Measurements from ENCODE around the gene B3GLCT.

B3GLCT gene

DNA sequence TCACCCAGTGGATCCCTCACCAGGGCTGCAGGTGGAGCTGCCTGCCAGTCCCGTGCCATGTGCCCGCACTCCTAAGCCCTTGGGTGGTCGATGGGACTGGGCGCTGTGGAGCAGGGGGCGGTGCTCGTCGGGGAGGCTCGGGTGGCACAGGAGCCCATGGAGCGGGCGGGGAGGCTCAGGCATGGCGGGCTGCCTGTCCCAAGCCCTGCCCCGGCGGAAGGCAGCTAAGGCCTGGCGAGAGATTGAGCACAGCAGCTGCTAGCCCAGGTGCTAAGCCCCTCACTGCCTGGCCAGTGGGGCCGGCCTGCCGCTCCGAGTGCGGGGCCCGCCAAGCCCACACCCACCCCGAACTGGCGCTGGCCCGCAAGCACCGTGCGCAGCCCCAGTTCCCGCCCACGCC is 16.8 kb upstream of the B3GLCT start:
- H3K9ac ChIP-seq (ENCODE audit: low read depth in 1 of 2, low read length in 2 of 2), result no peak overlapping the region
- no peaks in the 10 kb centered on the region for H3K27me3 ChIP-seq (ENCODE audit: control insufficient read depth in 2 of 2, insufficient read depth in 2 of 2, low read length in 2 of 2)
- H3K27ac ChIP-seq (ENCODE audit: low read depth in 2 of 2, low read length in 2 of 2), result no peak overlapping the region
- H3K4me3 ChIP-seq (ENCODE audit: low read length in 2 of 2), result no peak overlapping the region
- H3K36me3 ChIP-seq (ENCODE audit: control insufficient read depth in 2 of 2, insufficient read depth in 2 of 2, low read length in 2 of 2), result no peaks in the 10 kb centered on the region
- H3K4me1 ChIP-seq (ENCODE audit: control insufficient read depth in 2 of 2, insufficient read depth in 2 of 2, low read length in 2 of 2), result no peaks in the 10 kb centered on the region
- no peaks in the 10 kb centered on the region for H3K9me3 ChIP-seq (ENCODE audit: control insufficient read depth in 2 of 2, low read length in 2 of 2)

DNA sequence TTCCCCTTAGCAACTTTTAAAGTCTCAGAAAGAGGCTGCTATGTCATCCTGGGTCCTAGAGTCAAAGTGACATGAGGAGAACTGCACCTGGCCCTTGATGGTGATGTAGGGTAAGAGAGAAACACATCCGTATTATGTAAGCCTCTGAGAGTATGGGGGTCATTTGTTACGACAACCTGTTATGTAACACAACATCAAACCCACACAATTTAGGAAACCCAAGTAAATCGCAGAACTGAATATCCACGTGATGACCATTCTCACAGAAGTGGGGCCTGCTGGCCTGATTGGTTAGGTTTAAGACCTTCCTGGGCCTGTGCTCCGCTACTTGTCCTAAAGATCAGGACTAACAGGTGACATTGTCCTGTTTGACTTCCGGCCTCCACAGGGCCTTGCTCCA is 15.3 kb upstream of the B3GLCT start:
- Histone ChIP-seq H3K27me3 (ENCODE audit: control insufficient read depth in 2 of 2, insufficient read depth in 2 of 2, low read length in 2 of 2) (no peaks in the 10 kb centered on the region), H3K9me3 (ENCODE audit: control insufficient read depth in 2 of 2, low read length in 2 of 2) (no peaks in the 10 kb centered on the region), H3K27ac (ENCODE audit: low read depth in 2 of 2, low read length in 2 of 2) (no peak overlapping the region), H3K36me3 (ENCODE audit: control insufficient read depth in 2 of 2, insufficient read depth in 2 of 2, low read length in 2 of 2) (no peaks in the 10 kb centered on the region), H3K4me3 (ENCODE audit: low read length in 2 of 2) (no peak overlapping the region), H3K4me1 (ENCODE audit: control insufficient read depth in 2 of 2, insufficient read depth in 2 of 2, low read length in 2 of 2) (no peaks in the 10 kb centered on the region), H3K9ac (ENCODE audit: low read depth in 1 of 2, low read length in 2 of 2) (no peak overlapping the region)

DNA sequence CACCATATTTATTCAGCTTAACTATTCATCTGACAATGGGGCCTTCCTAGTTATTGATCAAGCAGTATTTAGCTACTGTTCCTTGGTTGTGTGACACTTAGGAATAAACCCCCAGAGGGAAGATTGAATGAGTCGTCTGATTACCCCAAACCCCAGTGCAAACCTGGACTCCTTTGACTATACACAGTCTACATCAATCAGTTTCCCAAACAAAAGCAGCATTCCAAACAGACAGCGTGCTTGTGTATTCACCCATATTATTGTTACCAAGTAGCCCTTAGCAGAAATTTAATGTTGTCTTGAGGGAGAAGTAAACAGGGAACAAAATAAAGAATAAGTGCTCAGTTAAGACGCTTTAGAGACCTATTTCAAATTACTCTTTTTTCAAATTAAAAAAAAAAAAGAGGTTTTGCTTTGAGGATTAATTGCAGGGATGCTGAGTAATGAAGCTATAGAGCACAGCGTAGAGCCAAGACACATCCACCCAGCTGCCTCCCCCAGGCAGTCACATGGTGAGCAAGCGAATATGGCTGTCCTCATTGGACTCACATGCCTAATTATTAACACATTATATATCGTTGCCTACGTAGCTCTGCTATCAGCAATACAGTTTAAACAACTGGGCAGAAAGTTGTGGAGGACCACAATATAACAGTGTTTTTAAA is 14.7 kb upstream of the B3GLCT start:
- Histone ChIP-seq H3K27me3 (ENCODE audit: control insufficient read depth in 2 of 2, insufficient read depth in 2 of 2, low read length in 2 of 2) (no peaks in the 10 kb centered on the region), H3K27ac (ENCODE audit: low read depth in 2 of 2, low read length in 2 of 2) (no peak overlapping the region), H3K4me1 (ENCODE audit: control insufficient read depth in 2 of 2, insufficient read depth in 2 of 2, low read length in 2 of 2) (no peaks in the 10 kb centered on the region), H3K36me3 (ENCODE audit: control insufficient read depth in 2 of 2, insufficient read depth in 2 of 2, low read length in 2 of 2) (no peaks in the 10 kb centered on the region), H3K4me3 (ENCODE audit: low read length in 2 of 2) (no peak overlapping the region), H3K9ac (ENCODE audit: low read depth in 1 of 2, low read length in 2 of 2) (no peak overlapping the region), H3K9me3 (ENCODE audit: control insufficient read depth in 2 of 2, low read length in 2 of 2) (no peaks in the 10 kb centered on the region)

DNA sequence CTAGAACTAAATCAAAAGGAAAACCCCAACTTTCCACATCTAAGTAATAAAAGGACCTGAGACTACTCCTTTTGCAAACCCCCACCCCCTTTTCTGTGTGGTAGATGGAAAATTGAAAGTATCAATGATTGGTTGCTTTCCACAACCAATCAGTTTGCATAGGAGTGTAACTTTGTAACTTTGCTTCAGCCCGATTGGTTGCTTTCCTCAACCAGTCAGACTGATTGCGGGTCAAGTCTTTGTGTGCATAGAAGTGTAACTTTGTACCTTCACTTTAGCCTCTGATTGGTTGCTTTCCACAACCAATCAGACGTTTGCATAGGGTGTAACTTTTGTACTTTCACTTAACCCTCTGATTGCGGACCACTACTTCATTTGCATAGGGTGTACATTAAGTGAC is 8.0 kb upstream of the B3GLCT start:
- Histone ChIP-seq H3K27me3 (ENCODE audit: control insufficient read depth in 2 of 2, insufficient read depth in 2 of 2, low read length in 2 of 2) (no peaks in the 10 kb centered on the region), H3K4me1 (ENCODE audit: control insufficient read depth in 2 of 2, insufficient read depth in 2 of 2, low read length in 2 of 2) (no peaks in the 10 kb centered on the region), H3K9ac (ENCODE audit: low read depth in 1 of 2, low read length in 2 of 2) (no peak overlapping the region), H3K9me3 (ENCODE audit: control insufficient read depth in 2 of 2, low read length in 2 of 2) (no peaks in the 10 kb centered on the region), H3K36me3 (ENCODE audit: control insufficient read depth in 2 of 2, insufficient read depth in 2 of 2, low read length in 2 of 2) (no peaks in the 10 kb centered on the region), H3K27ac (ENCODE audit: low read depth in 2 of 2, low read length in 2 of 2) (no peak overlapping the region), H3K4me3 (ENCODE audit: low read length in 2 of 2) (no peak overlapping the region)

DNA sequence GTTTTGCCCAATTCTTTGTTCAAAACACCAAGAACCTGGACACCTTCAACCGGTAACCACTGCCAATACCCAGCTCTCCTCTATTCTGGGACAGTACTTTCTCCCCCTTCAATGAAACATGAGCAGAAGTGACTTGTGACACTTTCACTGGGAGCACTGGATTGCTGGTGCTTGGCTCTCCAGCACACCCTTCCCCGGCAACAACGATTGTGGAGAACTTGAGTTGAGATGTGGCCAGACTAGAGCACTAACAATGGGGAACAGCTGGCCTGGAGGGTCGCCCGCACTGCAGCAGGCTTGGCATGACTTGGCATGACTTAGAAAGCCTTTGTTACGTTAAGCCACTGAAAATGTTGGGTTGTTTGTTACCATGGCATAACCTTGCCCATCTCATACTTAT is 7.5 kb upstream of the B3GLCT start:
- no peak overlapping the region for H3K27ac ChIP-seq (ENCODE audit: low read depth in 2 of 2, low read length in 2 of 2)
- no peak overlapping the region for H3K9ac ChIP-seq (ENCODE audit: low read depth in 1 of 2, low read length in 2 of 2)
- H3K27me3 ChIP-seq (ENCODE audit: control insufficient read depth in 2 of 2, insufficient read depth in 2 of 2, low read length in 2 of 2), result no peaks in the 10 kb centered on the region
- no peaks in the 10 kb centered on the region for H3K4me1 ChIP-seq (ENCODE audit: control insufficient read depth in 2 of 2, insufficient read depth in 2 of 2, low read length in 2 of 2)
- no peaks in the 10 kb centered on the region for H3K9me3 ChIP-seq (ENCODE audit: control insufficient read depth in 2 of 2, low read length in 2 of 2)
- H3K36me3 ChIP-seq (ENCODE audit: control insufficient read depth in 2 of 2, insufficient read depth in 2 of 2, low read length in 2 of 2), result no peaks in the 10 kb centered on the region
- H3K4me3 ChIP-seq (ENCODE audit: low read length in 2 of 2), result no peak overlapping the region

DNA sequence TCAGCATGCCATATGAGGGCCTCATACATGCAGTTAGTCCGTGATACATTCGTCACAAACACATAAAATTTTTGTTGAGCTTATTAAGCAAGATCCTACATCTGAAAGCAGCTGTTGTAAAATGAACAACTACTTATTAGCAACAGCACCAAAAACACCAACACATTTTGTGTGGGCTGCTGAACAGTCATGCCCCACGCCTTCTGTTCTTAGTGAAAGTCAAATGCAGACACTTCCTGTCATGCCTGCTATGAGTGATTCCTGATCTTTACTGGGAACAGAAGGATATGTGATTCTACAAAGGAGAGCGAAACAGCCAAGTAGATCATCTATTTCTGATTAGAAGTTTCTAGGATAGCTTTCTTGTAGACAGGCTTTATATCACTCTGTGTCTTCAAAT is 4.2 kb upstream of the B3GLCT start:
- Histone ChIP-seq H3K4me3 (ENCODE audit: low read length in 2 of 2) (no peak overlapping the region), H3K27me3 (ENCODE audit: control insufficient read depth in 2 of 2, insufficient read depth in 2 of 2, low read length in 2 of 2) (no peaks in the 10 kb centered on the region), H3K27ac (ENCODE audit: low read depth in 2 of 2, low read length in 2 of 2) (no peak overlapping the region), H3K9me3 (ENCODE audit: control insufficient read depth in 2 of 2, low read length in 2 of 2) (no peaks in the 10 kb centered on the region), H3K36me3 (ENCODE audit: control insufficient read depth in 2 of 2, insufficient read depth in 2 of 2, low read length in 2 of 2) (no peaks in the 10 kb centered on the region), H3K9ac (ENCODE audit: low read depth in 1 of 2, low read length in 2 of 2) (no peak overlapping the region), H3K4me1 (ENCODE audit: control insufficient read depth in 2 of 2, insufficient read depth in 2 of 2, low read length in 2 of 2) (peaks cover 0 to 4% of the 10 kb centered on the region in 2 donors)

DNA sequence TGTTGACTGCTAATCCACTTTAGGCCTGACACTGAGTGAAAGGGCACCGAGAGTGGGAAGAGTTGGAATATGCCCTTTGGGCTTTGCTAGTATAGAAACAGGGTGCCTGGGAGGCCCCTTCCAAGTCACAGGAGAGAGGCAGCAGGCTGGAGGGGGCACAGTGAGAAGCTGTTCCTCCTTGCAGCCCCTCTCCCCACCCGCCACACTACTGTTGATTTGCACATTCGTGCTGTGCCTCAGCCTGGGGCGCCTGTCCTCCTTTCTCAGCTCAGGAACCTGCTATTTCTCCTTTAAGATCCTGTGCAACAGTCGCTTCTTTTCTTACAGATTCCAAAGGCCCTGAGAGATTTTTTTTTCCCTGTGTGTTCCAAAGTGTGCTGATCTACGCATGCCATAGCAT is 2.8 kb upstream of the B3GLCT start:
- H3K4me3 ChIP-seq (ENCODE audit: low read length in 2 of 2), result no peak overlapping the region
- H3K9ac ChIP-seq (ENCODE audit: low read depth in 1 of 2, low read length in 2 of 2), result no peak overlapping the region
- H3K27ac ChIP-seq (ENCODE audit: low read depth in 2 of 2, low read length in 2 of 2), result no peak overlapping the region
- no peaks in the 10 kb centered on the region for H3K27me3 ChIP-seq (ENCODE audit: control insufficient read depth in 2 of 2, insufficient read depth in 2 of 2, low read length in 2 of 2)
- peaks cover 4 to 10% of the 10 kb centered on the region in 2 donors for H3K4me1 ChIP-seq (ENCODE audit: control insufficient read depth in 2 of 2, insufficient read depth in 2 of 2, low read length in 2 of 2)
- no peaks in the 10 kb centered on the region for H3K36me3 ChIP-seq (ENCODE audit: control insufficient read depth in 2 of 2, insufficient read depth in 2 of 2, low read length in 2 of 2)
- H3K9me3 ChIP-seq (ENCODE audit: control insufficient read depth in 2 of 2, low read length in 2 of 2), result no peaks in the 10 kb centered on the region

DNA sequence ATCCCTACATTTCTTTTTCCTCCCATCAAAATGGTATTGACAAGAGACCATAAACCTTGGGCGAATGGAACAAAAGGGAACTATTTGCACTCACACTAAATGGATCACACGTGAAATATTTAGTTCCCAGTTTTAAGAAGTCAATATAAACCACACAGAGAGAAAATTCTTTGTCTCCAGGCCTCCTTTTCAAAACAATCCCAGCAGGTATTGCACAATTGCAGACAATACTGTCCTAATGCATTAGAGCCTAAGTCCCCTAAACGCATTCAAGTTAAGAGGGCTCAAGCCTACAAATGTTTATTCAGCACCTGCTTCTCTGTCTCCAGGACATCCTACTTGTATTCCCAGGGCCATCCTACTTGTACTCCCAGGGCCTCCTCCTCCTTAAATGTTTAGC is 1.3 kb upstream of the B3GLCT start:
- Histone ChIP-seq H3K4me3 (ENCODE audit: low read length in 2 of 2) (no peak overlapping the region), H3K27ac (ENCODE audit: low read depth in 2 of 2, low read length in 2 of 2) (no peak overlapping the region), H3K36me3 (ENCODE audit: control insufficient read depth in 2 of 2, insufficient read depth in 2 of 2, low read length in 2 of 2) (no peaks in the 10 kb centered on the region), H3K4me1 (ENCODE audit: control insufficient read depth in 2 of 2, insufficient read depth in 2 of 2, low read length in 2 of 2) (peaks cover 4 to 10% of the 10 kb centered on the region in 2 donors), H3K9me3 (ENCODE audit: control insufficient read depth in 2 of 2, low read length in 2 of 2) (no peaks in the 10 kb centered on the region), H3K27me3 (ENCODE audit: control insufficient read depth in 2 of 2, insufficient read depth in 2 of 2, low read length in 2 of 2) (no peaks in the 10 kb centered on the region), H3K9ac (ENCODE audit: low read depth in 1 of 2, low read length in 2 of 2) (no peak overlapping the region)

DNA sequence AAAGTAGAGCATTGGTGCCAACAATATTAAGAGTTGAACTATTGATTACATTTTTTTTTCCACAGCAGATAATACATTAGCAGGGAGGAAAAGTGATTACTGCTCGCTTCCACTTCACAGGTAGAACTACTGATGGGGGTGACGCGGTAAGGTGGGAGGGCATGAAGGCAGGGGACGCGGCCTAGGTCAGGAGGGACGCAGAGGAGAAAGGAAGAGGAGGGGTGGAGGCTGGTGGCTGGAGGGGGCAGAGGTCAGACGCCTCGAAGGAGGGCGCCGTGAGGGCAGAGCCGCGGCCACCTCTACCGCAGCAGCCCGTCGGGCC is 287 bp upstream of the B3GLCT start:
- Histone ChIP-seq H3K27me3 (ENCODE audit: control insufficient read depth in 2 of 2, insufficient read depth in 2 of 2, low read length in 2 of 2) (no peaks in the 10 kb centered on the region), H3K9ac (ENCODE audit: low read depth in 1 of 2, low read length in 2 of 2) (peak overlapping the region; percentile 26 to 86), H3K9me3 (ENCODE audit: control insufficient read depth in 2 of 2, low read length in 2 of 2) (no peaks in the 10 kb centered on the region), H3K4me1 (ENCODE audit: control insufficient read depth in 2 of 2, insufficient read depth in 2 of 2, low read length in 2 of 2) (peaks cover 4 to 10% of the 10 kb centered on the region in 2 donors), H3K4me3 (ENCODE audit: low read length in 2 of 2) (peak overlapping the region; percentile 79 to 86), H3K36me3 (ENCODE audit: control insufficient read depth in 2 of 2, insufficient read depth in 2 of 2, low read length in 2 of 2) (no peaks in the 10 kb centered on the region), H3K27ac (ENCODE audit: low read depth in 2 of 2, low read length in 2 of 2) (peak overlapping the region; percentile 93)

DNA sequence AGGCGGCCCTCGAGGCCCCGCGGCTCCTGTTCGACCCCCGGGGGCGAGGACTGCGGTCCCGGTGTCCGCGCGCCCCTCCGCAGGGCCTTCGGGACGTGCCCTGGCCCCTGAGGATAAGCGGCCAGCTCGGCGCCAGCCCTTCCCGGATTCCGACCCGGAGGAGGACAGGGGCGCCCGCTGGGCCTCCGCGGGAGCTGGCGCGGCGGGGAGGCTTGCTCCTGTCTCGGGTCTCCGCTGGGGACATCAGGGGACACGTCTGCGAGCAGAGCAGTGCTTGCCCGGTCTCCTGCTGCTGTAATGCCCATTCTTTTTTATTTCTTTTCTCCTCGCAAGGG is 829 bp downstream of the B3GLCT start:
- peak overlapping the region; percentile 93 for H3K27ac ChIP-seq (ENCODE audit: low read depth in 2 of 2, low read length in 2 of 2)
- peak overlapping the region; percentile 79 to 86 for H3K4me3 ChIP-seq (ENCODE audit: low read length in 2 of 2)
- peak overlapping the region; percentile 66 to 86 for H3K9ac ChIP-seq (ENCODE audit: low read depth in 1 of 2, low read length in 2 of 2)
- peaks cover 4 to 10% of the 10 kb centered on the region in 2 donors for H3K4me1 ChIP-seq (ENCODE audit: control insufficient read depth in 2 of 2, insufficient read depth in 2 of 2, low read length in 2 of 2)
- no peaks in the 10 kb centered on the region for H3K9me3 ChIP-seq (ENCODE audit: control insufficient read depth in 2 of 2, low read length in 2 of 2)
- H3K36me3 ChIP-seq (ENCODE audit: control insufficient read depth in 2 of 2, insufficient read depth in 2 of 2, low read length in 2 of 2), result no peaks in the 10 kb centered on the region
- no peaks in the 10 kb centered on the region for H3K27me3 ChIP-seq (ENCODE audit: control insufficient read depth in 2 of 2, insufficient read depth in 2 of 2, low read length in 2 of 2)

All from mucosa of rectum (tissue), 2 donors.